Astrocyte (in vitro differentiated cells and primary cell): Measurements from ENCODE around the gene KPNA1.
"Not testable (repeated sequence)": the region's sequence is repeated elsewhere in the genome, so short reads cannot be mapped to it uniquely, and the experiment has no call there.

ENCODE experiments used
- CTCF ChIP-seq: IDR thresholded peaks from 2 replicates; pipeline ENCODE4 v1.5.1; 2011; ENCODE audit warnings: low read depth, mild to moderate bottlenecking, inconsistent platforms, low read length, moderate library complexity; ENCODE audit not compliant: insufficient read depth
- EZH2 ChIP-seq: IDR thresholded peaks from 2 replicates; pipeline ENCODE4 v1.6.1; 2012; ENCODE audit warnings: mild to moderate bottlenecking, low read length, inconsistent platforms; ENCODE audit not compliant: insufficient read depth

GRCh38 chr3:122448218-122448617, 66.5 kb downstream of the KPNA1 start:
- not testable (repeated sequence) for TF ChIP-seq CTCF, EZH2
